IMR-90 (cell line): ENCODE measurements around the gene AIP. TPM values are rescaled to one million over a fixed set of nuclear protein-coding genes. Genes with fewer than 3 reads are reported as not detected.

Source experiments
- ATAC-seq: fragments of 200-7000 bp; cut with Tn5 transposase; 2 replicates; pipeline ENCODE4 v1.9.1; 2020; ENCODE audit warnings: low read depth, mild to moderate bottlenecking, moderate library complexity
- BruUV-seq: library from RNA; stranded (reverse); fragments of 400-500 nt; replicated peaks from 2 replicates; lab custom pipeline; 2021; lab: Mats Ljungman, UMichigan
- CTCF ChIA-PET: fragments of 300-600 bp; formaldehyde crosslinking; extraction: SDS; loops from one replicate; lab custom pipeline; 2021; ENCODE audit warnings: antibody characterized with exemption; lab: Yijun Ruan, JAX
- POLR2A ChIA-PET: fragments of 300-600 bp; sonication (Branson Sonifier 250); formaldehyde crosslinking; loops from one replicate; lab custom pipeline; 2022; ENCODE audit warnings: antibody characterized with exemption; ENCODE audit not compliant: unreplicated experiment; lab: Charles Lee
- DNase-seq: peaks from one replicate; pipeline ENCODE4 v3.0.0; 2013
- H2AFZ ChIP-seq: replicated peaks from 2 replicates; pipeline ENCODE3; 2013; ENCODE audit warnings: low read length, mild to moderate bottlenecking; ENCODE audit not compliant: poor library complexity
- H2AK5ac ChIP-seq: 2 replicates; pipeline ENCODE4 v1.6.1; 2013; ENCODE audit warnings: low read depth, low read length, inconsistent platforms
- H2AK9ac ChIP-seq: replicated peaks from 2 replicates; pipeline ENCODE3; 2013; ENCODE audit warnings: mild to moderate bottlenecking, low read depth, low read length, moderate library complexity; ENCODE audit not compliant: poor library complexity
- H2BK120ac ChIP-seq: 2 replicates; pipeline ENCODE4 v1.6.1; 2013; ENCODE audit warnings: low read depth, low read length, inconsistent platforms
- H2BK15ac ChIP-seq: 3 replicates; pipeline ENCODE4 v1.6.1; 2013; ENCODE audit warnings: low read depth, low read length, inconsistent platforms
- H2BK20ac ChIP-seq: 2 replicates; pipeline ENCODE4 v1.6.1; 2013; ENCODE audit warnings: low read depth, mild to moderate bottlenecking, inconsistent platforms, low read length, moderate library complexity
- H2BK5ac ChIP-seq: 2 replicates; pipeline ENCODE4 v1.6.1; 2013; ENCODE audit warnings: mild to moderate bottlenecking, low read depth, low read length, inconsistent platforms; ENCODE audit not compliant: poor library complexity, severe bottlenecking
- H3K14ac ChIP-seq: replicated peaks from 2 replicates; pipeline ENCODE4 v1.6.1; 2013; ENCODE audit warnings: low read depth, low read length, inconsistent platforms
- H3K18ac ChIP-seq: 2 replicates; pipeline ENCODE4 v1.6.1; 2013; ENCODE audit warnings: low read depth, low read length, control low read depth
- H3K23ac ChIP-seq: 2 replicates; pipeline ENCODE4 v1.6.1; 2013; ENCODE audit warnings: low read depth, low read length, inconsistent platforms
- H3K27ac ChIP-seq: 2 replicates; pipeline ENCODE4 v1.5.1; 2013; ENCODE audit warnings: mild to moderate bottlenecking, control low read depth, low read length; ENCODE audit not compliant: insufficient read depth
- H3K27me3 ChIP-seq: 2 replicates; pipeline ENCODE4 v1.6.1; 2013; ENCODE audit warnings: low read length; ENCODE audit not compliant: control insufficient read depth, insufficient read depth
- H3K36me3 ChIP-seq: 2 replicates; pipeline ENCODE4 v1.6.1; 2013; ENCODE audit warnings: low read length, mixed read lengths; ENCODE audit not compliant: control insufficient read depth, insufficient read depth
- H3K4ac ChIP-seq: 2 replicates; pipeline ENCODE4 v1.6.1; 2013; ENCODE audit warnings: low read depth, low read length, inconsistent platforms
- H3K4me1 ChIP-seq: 2 replicates; pipeline ENCODE4 v1.6.1; 2013; ENCODE audit warnings: low read length, mixed read lengths; ENCODE audit not compliant: control insufficient read depth, insufficient read depth
- H3K4me2 ChIP-seq: 2 replicates; pipeline ENCODE4 v1.6.1; 2013; ENCODE audit warnings: low read depth, mild to moderate bottlenecking, control low read depth, low read length, moderate library complexity
- H3K4me3 ChIP-seq: 2 replicates; pipeline ENCODE4 v1.5.1; 2013; ENCODE audit warnings: low read depth, mild to moderate bottlenecking, control low read depth, low read length, moderate library complexity; ENCODE audit not compliant: insufficient read depth
- H3K56ac ChIP-seq: 2 replicates; pipeline ENCODE4 v1.6.1; 2013; ENCODE audit warnings: low read length, inconsistent platforms; ENCODE audit not compliant: insufficient read depth; ENCODE audit errors: extremely low read depth
- H3K79me1 ChIP-seq, 2 experiments: 2 replicates each; pipeline ENCODE4 v1.6.1; 2013; ENCODE audit warnings: low read length in 2 of 2, inconsistent platforms in 1 of 2, low read depth in 1 of 2
- H3K9ac ChIP-seq: 2 replicates; pipeline ENCODE4 v1.6.1; 2013; ENCODE audit warnings: low read depth, low read length, control low read depth
- H3K9me1 ChIP-seq: 2 replicates; pipeline ENCODE4 v1.6.1; 2013; ENCODE audit warnings: low read length, inconsistent platforms; ENCODE audit not compliant: insufficient read depth
- H3K9me3 ChIP-seq: 2 replicates; pipeline ENCODE4 v1.6.1; 2013; ENCODE audit warnings: low read length; ENCODE audit not compliant: control insufficient read depth, insufficient read depth
- H4K20me1 ChIP-seq: 2 replicates; pipeline ENCODE4 v1.6.1; 2013; ENCODE audit warnings: low read length, inconsistent platforms; ENCODE audit not compliant: insufficient read depth
- H4K5ac ChIP-seq: 2 replicates; pipeline ENCODE4 v1.6.1; 2013; ENCODE audit warnings: mild to moderate bottlenecking, low read depth, low read length, control low read depth
- H4K8ac ChIP-seq, 2 experiments: 2 replicates each; pipeline ENCODE4 v1.6.1; 2013; ENCODE audit warnings: low read depth in 2 of 2, low read length in 2 of 2, control low read depth in 1 of 2, inconsistent platforms in 1 of 2
- H4K91ac ChIP-seq: 2 replicates; pipeline ENCODE4 v1.6.1; 2013; ENCODE audit warnings: low read depth, low read length, inconsistent platforms; ENCODE audit not compliant: insufficient read depth
- BHLHE40 ChIP-seq: fragments of 150-350 bp; IDR thresholded peaks from 2 replicates; pipeline ENCODE4 v1.6.1; 2016; ENCODE audit warnings: mild to moderate bottlenecking, low read depth, low read length
- CEBPB ChIP-seq: IDR thresholded peaks from 2 replicates; pipeline ENCODE4 v1.6.1; 2012; ENCODE audit warnings: low read depth, low read length, improper control_type of control experiment
- CHD1 ChIP-seq: IDR thresholded peaks from 2 replicates; pipeline ENCODE4 v1.6.1; 2012; ENCODE audit warnings: low read depth, low read length, improper control_type of control experiment
- ELK1 ChIP-seq: fragments of 150-350 bp; IDR thresholded peaks from 2 replicates; pipeline ENCODE4 v1.6.1; 2016; ENCODE audit warnings: low read depth, mild to moderate bottlenecking, low read length, moderate library complexity, borderline replicate concordance
- MXI1 ChIP-seq: IDR thresholded peaks from 2 replicates; pipeline ENCODE4 v1.6.1; 2012; ENCODE audit warnings: low read depth, mild to moderate bottlenecking, low read length, moderate library complexity, borderline replicate concordance
- NFE2L2 ChIP-seq: fragments of 150-350 bp; IDR thresholded peaks from 2 replicates; pipeline ENCODE4 v1.6.1; 2016; ENCODE audit warnings: low read depth, mild to moderate bottlenecking, low read length
- POLR2A ChIP-seq: IDR thresholded peaks from 2 replicates; pipeline ENCODE4 v1.6.1; 2012; ENCODE audit warnings: mild to moderate bottlenecking, low read depth, low read length
- RAD21 ChIP-seq: IDR thresholded peaks from 2 replicates; pipeline ENCODE4 v1.6.1; 2012; ENCODE audit warnings: low read length, improper control_type of control experiment
- RFX5 ChIP-seq: IDR thresholded peaks from 2 replicates; pipeline ENCODE4 v1.8.0; 2012; ENCODE audit warnings: low read depth, mild to moderate bottlenecking, low read length, moderate library complexity
- SMC3 ChIP-seq: fragments of 150-350 bp; IDR thresholded peaks from 2 replicates; pipeline ENCODE4 v1.6.1; 2016; ENCODE audit warnings: low read depth, mild to moderate bottlenecking, antibody characterized with exemption, low read length, moderate library complexity
- WGBS, 2 experiments: methylation state at CpG; one replicate each; pipeline versions ENCODE4 v1.1.5 to v1.1.7; 2013; ENCODE audit warnings: missing lambda C conversion rate in 2 of 2; ENCODE audit not compliant: insufficient read length in 1 of 2; ENCODE audit errors: extremely low coverage in 2 of 2; 5-methylcytosine and 5-hydroxymethylcytosine counted together
- dilution Hi-C: fragments of 300-500 bp; cut with HindIII; formaldehyde crosslinking; loops from one replicate; pipeline ENCODE4 v1.14.3; 2018; ENCODE audit warnings: low sequenced_read_pairs; ENCODE audit not compliant: unreplicated experiment
- in situ Hi-C: fragments of 300-500 bp; cut with MboI; formaldehyde crosslinking; loops from 3 replicates; pipeline ENCODE4 v1.14.3; 2019; ENCODE audit warnings: low sequenced_read_pairs, inconsistent platforms, mixed read lengths
- intact Hi-C: fragments of 100-400 bp; cut with micrococcal nuclease; formaldehyde crosslinking; loops from 2 replicates; pipeline ENCODE4 v1.10.0; 2022
- polyA plus RNA-seq, 3 experiments: library from polyadenylated mRNA; depleted of rRNA; stranded (reverse); fragments of >200 nt; gene quantifications; 2 replicates each; pipeline ENCODE4 v1.2.3, GENCODE V29; 2012; ENCODE audit warnings: low replicate concordance in 1 of 3
- total RNA-seq: library from RNA; depleted of rRNA; stranded (reverse); fragments of >200 nt; gene quantifications from 2 replicates; pipeline ENCODE4 v1.2.3, GENCODE V29; 2012

AIP gene
- total and polyA plus RNA-seq, 2 of the 4 experiments (the other 2 are of a cell fraction): 95.5 to 122 TPM

- 100% methylated on average over 4 of the region's 20 CpGs; no CpG with 5 or more reads in 1 of the 2 experiments for WGBS, 2 experiments
- DNase-seq: no peak
- Histone ChIP-seq H2BK15ac (no peak overlapping the region), H3K4me1 (peaks cover 9% of the 10 kb centered on the region), H3K4me3 (no peak overlapping the region; the same call in 1 of the 2 replicates), H2AK9ac (peak overlapping the region; percentile 84), H3K27me3 (no peaks in the 10 kb centered on the region; the same call in 1 of the 2 replicates), H3K79me1 (peaks cover 4 to 24% of the 10 kb centered on the region in 2 experiments; a peak in 2 of 4 replicates), H3K4me2 (peak overlapping the region; percentile 68), H4K5ac (peak overlapping the region; percentile 87), H4K91ac (peak overlapping the region; percentile 47; the same call in 1 of the 2 replicates), H3K36me3 (peaks cover 2% of the 10 kb centered on the region; the same call in 1 of the 2 replicates), H3K18ac (no peak overlapping the region), H2BK20ac (no peak overlapping the region), H3K27ac (no peak overlapping the region), H3K9ac (no peak overlapping the region), H2AFZ (peak overlapping the region; percentile 95), H4K8ac (peak overlapping the region; percentile 88 to 92; a peak in 2 of 4 replicates), H4K20me1 (no peaks in the 10 kb centered on the region), H2AK5ac (no peak overlapping the region), H3K14ac (no peak overlapping the region), H3K4ac (0 out of 2 replicates have a peak overlapping the region, but pooled peaks have one; percentile 69), H3K9me1 (peaks cover 12% of the 10 kb centered on the region), H2BK5ac (peak overlapping the region; percentile 56), H3K9me3 (no peaks in the 10 kb centered on the region), H3K56ac (no peak overlapping the region), H3K23ac (no peak overlapping the region), H2BK120ac (no peak overlapping the region)
- intact Hi-C loops: no loop called here
- in situ Hi-C loops: no loop called here
- BruUV-seq: no TSS peak
- TF ChIP-seq BHLHE40 (no peak), CHD1 (no peak), RFX5 (no peak), SMC3 (no peak), MXI1 (no peak), ELK1 (no peak), NFE2L2 (no peak), CEBPB (no peak), POLR2A (no peak), RAD21 (no peak)
- POLR2A ChIA-PET: no interaction called here
- no peak for ATAC-seq
- dilution Hi-C loops: no loop called here
- CTCF ChIA-PET: no interaction called here
Measured at GRCh38 chr11:67463680-67464410, 19.0 kb upstream of the AIP start.
